ENCODE data around the gene EDN3.
"Not testable (repeated sequence)": the region's sequence is repeated elsewhere in the genome, so short reads cannot be mapped to it uniquely, and the experiment has no call there.

EDN3 gene

GRCh38 chr20:59309218-59309617, 8.8 kb downstream of the EDN3 start:
- no peak for DNase-seq

DNA sequence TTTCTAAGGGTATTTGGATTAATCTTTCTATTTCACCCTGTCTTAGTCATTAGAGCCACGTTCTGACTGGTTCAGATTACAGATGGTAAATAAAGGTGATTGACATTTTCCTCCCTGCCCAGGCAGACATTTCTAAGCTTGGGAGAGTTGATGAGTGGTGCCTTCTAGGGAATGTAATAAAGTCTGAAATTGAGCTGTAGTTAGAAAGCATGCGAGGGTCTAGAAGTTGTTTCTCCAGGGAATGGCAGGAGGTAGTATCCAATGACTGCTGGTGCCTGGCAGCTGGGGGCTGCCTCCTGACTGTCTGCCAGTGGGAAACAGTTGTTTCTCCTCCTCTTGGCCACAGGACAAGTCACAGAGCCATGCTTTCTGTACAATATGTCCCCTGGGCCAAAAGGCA, 14.6 kb downstream of the EDN3 start:
- no peak for DNase-seq

GRCh38 chr20:59316911-59317731, 16.7 kb downstream of the EDN3 start:
- no peak for DNase-seq

DNA sequence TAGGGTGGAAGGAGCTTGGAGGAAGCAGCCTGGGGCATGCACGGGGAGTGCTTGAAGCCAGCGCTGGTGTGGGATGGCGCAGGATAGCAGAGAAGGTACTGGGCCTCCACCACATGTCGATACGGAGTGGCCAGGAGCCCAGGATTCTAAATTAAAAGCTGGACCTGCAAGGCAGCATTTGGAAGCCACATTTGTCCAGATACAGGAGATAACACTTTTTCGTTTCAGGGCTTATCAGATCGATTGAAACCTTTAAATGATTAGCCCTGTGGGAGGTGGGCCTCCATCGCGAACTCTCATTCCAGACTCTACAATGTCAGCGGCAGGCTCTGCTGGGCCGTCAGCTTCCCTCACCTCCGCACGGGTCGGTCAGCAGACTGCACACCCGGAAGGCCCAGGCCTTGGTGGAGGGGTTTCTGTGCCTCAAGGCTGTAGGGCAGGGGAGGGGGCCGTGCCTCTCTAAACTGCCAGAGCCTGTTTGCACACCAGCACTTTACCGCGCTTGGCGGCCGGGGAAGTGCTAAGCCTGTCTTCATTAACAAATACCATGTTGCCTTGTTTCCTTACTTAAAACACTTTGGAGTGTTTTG, 17.9 kb downstream of the EDN3 start:
- no peak for DNase-seq

DNA sequence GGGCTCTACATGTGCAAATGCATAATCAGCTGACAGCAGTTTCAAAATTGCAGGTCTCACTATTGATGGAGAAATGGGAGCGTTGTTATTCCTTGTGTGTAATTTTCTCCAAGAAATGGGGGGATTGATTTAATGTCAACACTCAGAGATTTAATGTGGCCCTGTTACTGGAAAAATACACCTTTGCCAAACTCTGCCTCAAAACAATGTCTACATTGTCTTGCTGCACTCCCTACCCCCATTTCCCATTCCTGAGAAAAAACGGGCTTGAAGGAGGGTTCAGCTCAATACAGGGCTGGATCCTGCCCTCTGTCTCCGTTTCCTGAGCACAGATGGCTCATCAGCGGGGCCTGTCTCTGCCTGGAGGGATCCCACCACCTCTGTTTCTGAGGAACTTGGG, 18.4 kb downstream of the EDN3 start:
- no peak for DNase-seq

GRCh38 chr20:59320426-59320825, 20.0 kb downstream of the EDN3 start:
- DNase-seq: no peak

DNA sequence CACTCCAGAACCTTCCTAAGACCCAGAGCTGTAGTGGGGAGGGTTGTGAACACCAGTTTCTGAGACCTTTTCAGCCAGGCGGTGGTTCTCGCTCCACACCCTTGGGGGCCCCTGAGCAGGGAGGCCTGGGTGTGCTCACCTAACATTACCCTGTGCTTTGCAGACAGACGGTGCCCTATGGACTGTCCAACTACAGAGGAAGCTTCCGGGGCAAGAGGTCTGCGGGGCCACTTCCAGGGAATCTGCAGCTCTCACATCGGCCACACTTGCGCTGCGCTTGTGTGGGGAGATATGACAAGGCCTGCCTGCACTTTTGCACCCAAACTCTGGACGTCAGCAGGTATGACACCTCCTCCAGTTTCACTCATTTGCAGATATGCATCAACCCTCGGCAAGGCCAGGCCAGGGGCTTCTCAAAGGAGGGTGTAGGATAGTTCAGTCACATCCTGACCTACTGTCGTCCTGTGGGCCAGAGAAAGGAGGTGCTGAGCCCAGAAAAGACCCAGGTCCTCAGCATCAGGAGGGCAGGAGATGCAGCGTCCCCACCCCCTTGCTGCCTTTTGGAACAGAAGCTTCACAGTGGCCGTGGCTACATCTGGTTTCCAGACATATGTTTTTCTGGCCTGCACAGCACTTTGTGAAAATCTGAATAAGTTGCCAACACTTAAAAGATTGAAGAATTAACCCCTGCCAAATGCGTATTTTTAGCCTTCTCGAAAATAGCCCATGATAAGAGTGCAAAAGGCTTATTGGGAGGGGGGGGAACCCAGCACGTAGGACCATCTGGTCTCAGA, 20.6 kb downstream of the EDN3 start:
- DNase-seq: no peak

DNA sequence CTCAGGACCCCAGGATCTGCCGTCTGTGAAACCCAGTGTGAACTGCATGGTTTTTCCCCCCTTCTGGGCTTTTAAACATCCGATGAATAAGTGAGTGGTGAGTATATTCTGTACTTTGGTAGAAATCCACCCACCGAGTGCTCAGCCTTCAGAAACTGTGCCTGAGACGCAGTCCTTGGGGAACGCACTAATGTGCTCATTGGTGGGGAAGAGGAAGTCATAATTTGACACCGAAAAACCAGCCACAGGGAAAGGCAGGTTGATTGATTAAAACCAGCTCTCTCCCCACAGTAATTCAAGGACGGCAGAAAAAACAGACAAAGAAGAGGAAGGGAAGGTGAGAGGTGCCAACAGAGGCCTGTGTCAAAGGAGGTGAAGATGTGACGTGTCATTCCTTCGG, 21.7 kb downstream of the EDN3 start:
- DNase-seq: no peak

GRCh38 chr20:59322585-59323454, 22.4 kb downstream of the EDN3 start:
- DNase-seq: no peak

DNA sequence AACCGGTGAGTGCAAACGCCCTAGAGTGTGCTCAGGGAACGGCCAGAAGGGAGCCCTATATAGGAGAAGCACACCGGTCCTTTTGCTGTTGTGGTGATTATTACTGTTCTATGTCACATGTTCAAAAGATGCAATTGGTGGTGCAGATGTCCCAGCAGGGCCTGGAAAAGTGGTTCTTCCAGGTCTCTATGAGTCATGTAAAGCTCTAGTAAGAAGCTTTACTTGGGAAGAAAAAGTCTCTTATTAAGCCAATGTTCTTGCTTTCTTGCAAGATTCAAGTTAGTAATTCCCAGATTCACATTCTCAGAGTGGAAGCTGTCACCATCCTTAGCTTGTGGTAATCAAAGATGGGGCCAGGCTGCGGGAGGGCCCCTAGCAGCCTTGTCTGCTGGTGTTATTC, 23.3 kb downstream of the EDN3 start:
- no peak for DNase-seq

GRCh38 chr20:59324521-59325141, 24.2 kb downstream of the EDN3 start:
- no peak for DNase-seq

- DNase-seq: no peak
These were observed 24.7 kb downstream of the EDN3 start for GRCh38 chr20:59325142-59325523.

DNA sequence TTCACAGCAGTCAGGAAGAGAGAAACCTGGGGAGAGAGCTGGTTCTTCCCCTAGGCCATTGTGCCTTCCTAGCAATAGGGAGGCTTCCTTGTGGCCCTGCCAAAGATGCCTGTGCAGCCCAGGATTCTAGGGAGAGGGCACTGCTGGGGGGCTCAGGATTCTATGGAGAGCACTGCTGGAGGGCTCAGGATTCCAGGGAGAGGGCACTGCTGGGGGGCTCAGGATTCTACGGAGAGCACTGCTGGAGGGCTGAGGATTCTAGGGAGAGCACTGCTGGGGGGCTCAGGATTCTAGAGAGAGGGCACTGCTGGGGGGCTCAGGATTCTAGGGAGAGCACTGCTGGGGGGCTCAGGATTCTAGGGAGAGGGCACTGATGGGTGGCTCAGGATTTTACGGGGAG, 25.8 kb downstream of the EDN3 start:
- no peak for DNase-seq

GRCh38 chr20:59328071-59328470, 27.7 kb downstream of the EDN3 start:
- DNase-seq: no peak

DNA sequence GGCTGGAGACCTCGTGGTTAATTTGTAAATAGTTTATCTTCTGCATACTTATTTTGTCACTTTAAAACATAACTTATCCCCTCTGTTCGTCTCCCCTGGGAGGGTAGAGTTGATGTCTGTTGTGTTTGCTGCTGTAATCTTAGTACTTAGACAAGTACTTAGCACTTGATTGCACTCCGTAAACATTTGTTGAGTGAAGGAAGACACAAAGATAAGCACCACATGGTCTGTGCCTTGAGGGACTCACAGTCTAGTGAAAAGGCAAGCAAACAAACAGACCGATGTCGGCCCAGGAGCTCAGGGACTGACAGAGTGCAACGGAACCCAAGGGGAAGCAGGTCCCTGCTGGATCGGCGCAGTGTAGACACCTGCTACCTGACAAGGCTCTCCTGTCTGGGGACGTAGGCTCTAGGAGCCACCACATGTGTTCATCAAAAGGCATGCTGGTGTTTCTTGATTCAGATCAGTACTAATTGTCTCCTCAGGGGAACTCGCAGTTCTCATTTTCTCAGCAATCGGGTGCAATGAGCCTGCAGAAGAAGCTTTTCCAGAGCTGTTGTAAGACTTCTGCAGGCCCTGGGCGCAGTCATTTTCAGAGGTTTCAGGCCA, 31.4 kb downstream of the EDN3 start:
- DNase-seq: no peak

- no peak for DNase-seq
These were observed 32.9 kb downstream of the EDN3 start for GRCh38 chr20:59333260-59333845.

DNA sequence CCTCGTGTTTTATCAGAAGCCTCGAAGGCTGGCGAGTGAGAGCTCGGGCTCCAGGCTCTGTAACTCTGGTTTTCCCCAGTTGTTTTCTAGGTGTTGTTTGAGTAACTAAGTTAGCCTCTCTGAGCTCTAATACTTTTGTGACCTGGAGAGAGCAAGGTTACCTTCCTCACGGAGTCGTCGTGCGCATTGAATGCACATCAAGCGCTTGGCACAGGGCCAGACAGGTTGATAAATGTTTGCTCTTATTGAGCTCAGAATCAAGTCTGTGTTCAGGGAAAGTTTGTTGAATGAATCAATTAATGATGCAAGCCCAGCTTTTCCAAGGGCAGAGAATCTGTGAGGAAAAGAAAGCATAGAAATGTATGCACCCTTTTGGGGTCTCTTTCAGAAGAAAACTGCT, 33.5 kb downstream of the EDN3 start:
- no peak for DNase-seq

DNA sequence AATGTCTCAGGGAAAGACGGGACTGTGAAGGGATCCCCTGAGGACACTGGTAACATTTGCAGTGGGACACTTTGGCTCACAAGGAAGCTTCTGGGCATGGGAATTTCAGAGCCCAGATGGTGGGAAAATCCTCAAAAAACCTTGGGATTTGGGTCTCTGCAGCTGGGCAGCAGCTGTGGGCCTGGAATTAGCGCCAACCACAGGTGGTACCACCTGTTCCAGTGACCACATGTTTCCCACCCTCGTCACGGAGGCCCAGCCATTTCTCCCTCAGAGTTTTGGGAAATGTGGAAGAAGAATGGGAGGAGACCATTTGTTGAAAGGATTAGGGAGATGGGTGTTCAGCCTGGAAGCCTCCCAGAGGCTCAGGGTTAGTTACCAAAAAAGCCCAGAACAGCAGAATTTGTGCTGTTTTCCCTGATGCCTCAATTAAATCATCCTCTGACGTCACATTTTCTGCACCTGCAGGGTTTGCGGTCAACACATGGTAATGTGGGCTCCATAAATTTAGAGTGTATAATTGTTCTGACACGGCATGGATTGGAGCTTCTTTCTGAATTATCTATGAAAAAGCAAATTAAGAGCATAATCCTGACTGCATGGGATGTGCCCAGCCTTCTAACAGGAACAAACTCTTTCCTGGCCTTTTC, 34.4 kb downstream of the EDN3 start:
- DNase-seq: no peak

GRCh38 chr20:59335377-59335776, 35.0 kb downstream of the EDN3 start:
- DNase-seq: no peak

- DNase-seq: no peak
These were observed 36.1 kb downstream of the EDN3 start for GRCh38 chr20:59336540-59336939.

GRCh38 chr20:59338444-59338843, 38.0 kb downstream of the EDN3 start:
- DNase-seq: not testable (repeated sequence)

Measured in 8988T (cell line).